ENCODE results near the gene ARID5B. TPM values are rescaled to one million over a fixed set of nuclear protein-coding genes. Genes with fewer than 3 reads are reported as not detected.
"Not testable (repeated sequence)": the region's sequence is repeated elsewhere in the genome, so short reads cannot be mapped to it uniquely, and the experiment has no call there.

The ARID5B gene
- total and polyA plus RNA-seq, 2 donors (not counting 3 experiments of a cell fraction or from before 2014, with no cell fraction given) = 5.6 to 8.9 TPM

- no peaks in the 10 kb centered on the region for H3K9me1 ChIP-seq (replicated peaks; ENCODE audit: control insufficient read depth, extremely low read depth, insufficient read depth, low read length)
- dilution Hi-C loops (cut with MboI; ENCODE audit: extremely low pct_ligation_motif_present, low sequenced_read_pairs) = no loop called here
- BruUV-seq (replicated peaks) = no TSS peak
- H3K36me3 ChIP-seq (ENCODE audit: control insufficient read depth in 2 of 2, extremely low read depth in 1 of 2, insufficient read depth in 2 of 2, low read length in 2 of 2) = no peaks in the 10 kb centered on the region
- peaks cover 22% of the 10 kb centered on the region for H3K4me1 ChIP-seq (ENCODE audit: control insufficient read depth, extremely low read depth, insufficient read depth, low read length)
- no peaks in the 10 kb centered on the region for H3K27me3 ChIP-seq (ENCODE audit: control insufficient read depth in 2 of 2, insufficient read depth in 2 of 2, low read length in 2 of 2)
- no peak for FAIRE-seq
- CTCF ChIA-PET = interaction anchor here (1.1 to 1.9 kb wide), 4 partner anchors 11 to 79 kb away, joined by 3 to 6 read pairs (median 4); no protein-coding TSS in a partner anchor
- H2AFZ ChIP-seq (ENCODE audit: low read depth, low read length) = no peak overlapping the region
- TF ChIP-seq POLR2A (IDR thresholded peaks at IDR 0.05; ENCODE audit: low read depth, low read length) = no peak
- no peak for TF ChIP-seq JUN (IDR thresholded peaks at IDR 0.05; ENCODE audit: borderline replicate concordance, insufficient read depth, insufficient read length, low read depth)
- TF ChIP-seq EZH2 (IDR thresholded peaks at IDR 0.05; ENCODE audit: borderline replicate concordance, low read depth, low read length, severe bottlenecking) = no peak
- no peak for TF ChIP-seq GATA2 (IDR thresholded peaks at IDR 0.05; ENCODE audit: insufficient read depth, insufficient read length, low read depth, low read length)
- no peak for TF ChIP-seq MAX (IDR thresholded peaks at IDR 0.05; ENCODE audit: insufficient read depth, insufficient read length)
- TF ChIP-seq FOS (IDR thresholded peaks at IDR 0.05; ENCODE audit: borderline replicate concordance, insufficient read depth, low read length) = no peak
- no peak for TF ChIP-seq POLR2AphosphoS5 (IDR thresholded peaks at IDR 0.05; ENCODE audit: insufficient read depth, low read depth, low read length)
- TF ChIP-seq CTCF (IDR thresholded peaks at IDR 0.05; ENCODE audit: extremely low read depth in 1 of 2, insufficient read depth in 1 of 2, low read depth in 1 of 2, low read length in 2 of 2) = no peak
- H3K9ac ChIP-seq (replicated peaks; ENCODE audit: extremely low read depth, insufficient read depth, low read length) = no peak overlapping the region
- H3K79me2 ChIP-seq (ENCODE audit: control insufficient read depth, insufficient read depth, low read length) = no peaks in the 10 kb centered on the region
- no peak overlapping the region for H3K27ac ChIP-seq (ENCODE audit: insufficient read depth, low read depth, low read length)
- no peak for DNase-seq (ENCODE audit: low read depth, low spot score)
- intact Hi-C loops (cut with micrococcal nuclease) = loop anchor here (2.0 kb wide), 3 partner anchors 17 to 73 kb away; no protein-coding TSS in a partner anchor
- no peaks in the 10 kb centered on the region for H4K20me1 ChIP-seq (replicated peaks; ENCODE audit: control insufficient read depth, extremely low read depth, insufficient read depth, low read length)
- no peak overlapping the region for H3K4me3 ChIP-seq (replicated peaks in 1 of 3; ENCODE audit: insufficient read depth in 1 of 3, low read depth in 1 of 3, low read length in 3 of 3)
- no peak overlapping the region for H3K4me2 ChIP-seq (ENCODE audit: insufficient read depth, low read length)
- H3K9me3 ChIP-seq (replicated peaks; ENCODE audit: control insufficient read depth, insufficient read depth, low read length) = no peaks in the 10 kb centered on the region
- POLR2A ChIA-PET = no interaction called here
Measured at GRCh38 chr10:61975391-61975932, 74.0 kb downstream of the ARID5B start.

GRCh38 chr10:61976951-61977721, 75.6 kb downstream of the ARID5B start:
- not testable (repeated sequence) for BruUV-seq (replicated peaks)

More at GRCh38 chr10:61976951-61977721, 75.6 kb downstream of the ARID5B start:
- H2AFZ ChIP-seq (ENCODE audit: low read depth, low read length); FAIRE-seq; H4K20me1 ChIP-seq (replicated peaks; ENCODE audit: control insufficient read depth, extremely low read depth, insufficient read depth, low read length); DNase-seq (ENCODE audit: low read depth, low spot score); H3K4me2 ChIP-seq (ENCODE audit: insufficient read depth, low read length); H3K9me3 ChIP-seq (replicated peaks; ENCODE audit: control insufficient read depth, insufficient read depth, low read length); H3K79me2 ChIP-seq (ENCODE audit: control insufficient read depth, insufficient read depth, low read length); POLR2A ChIA-PET; CTCF ChIA-PET; H3K27me3 ChIP-seq (ENCODE audit: control insufficient read depth in 2 of 2, insufficient read depth in 2 of 2, low read length in 2 of 2); H3K36me3 ChIP-seq (ENCODE audit: control insufficient read depth in 2 of 2, extremely low read depth in 1 of 2, insufficient read depth in 2 of 2, low read length in 2 of 2); intact Hi-C loops (cut with micrococcal nuclease); H3K9me1 ChIP-seq (replicated peaks; ENCODE audit: control insufficient read depth, extremely low read depth, insufficient read depth, low read length); H3K9ac ChIP-seq (replicated peaks; ENCODE audit: extremely low read depth, insufficient read depth, low read length); H3K4me3 ChIP-seq (replicated peaks in 1 of 3; ENCODE audit: insufficient read depth in 1 of 3, low read depth in 1 of 3, low read length in 3 of 3); H3K27ac ChIP-seq (ENCODE audit: insufficient read depth, low read depth, low read length); dilution Hi-C loops (cut with MboI; ENCODE audit: extremely low pct_ligation_motif_present, low sequenced_read_pairs): not testable (repeated sequence)
- H3K4me1 ChIP-seq (ENCODE audit: control insufficient read depth, extremely low read depth, insufficient read depth, low read length) = peaks cover 18% of the 10 kb centered on the region

All from endothelial cell of umbilical vein (primary cell).